Stimulated activated naive CD4-positive, alpha-beta T cell (primary cell): ENCODE results near the gene MYH15.

Experiments used
- DNase-seq, 6 experiments: peaks; one replicate each; lab custom pipeline; 2025; lab: John Stamatoyannopoulos, UW

The MYH15 gene

DNA sequence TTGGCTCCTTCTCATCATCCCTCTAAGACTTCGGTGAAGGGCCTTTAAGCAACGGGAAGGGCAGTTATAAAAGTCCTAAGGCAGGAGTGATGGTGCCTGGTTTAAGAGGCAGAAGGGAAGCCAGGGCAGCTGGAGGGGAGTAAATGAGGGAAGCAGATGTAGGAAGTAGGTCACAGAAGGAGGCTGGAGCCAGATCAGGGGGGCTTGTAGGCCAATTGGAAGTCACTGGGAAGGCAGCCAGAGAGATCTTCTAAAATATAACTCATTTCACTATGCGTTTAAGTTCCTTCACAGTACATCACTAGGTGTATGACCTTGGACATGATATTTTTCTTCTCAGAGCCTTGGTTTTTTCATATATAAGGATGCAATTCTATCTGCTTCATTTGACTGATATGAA is 94.7 kb downstream of the MYH15 start:
- DNase-seq = no peak

DNA sequence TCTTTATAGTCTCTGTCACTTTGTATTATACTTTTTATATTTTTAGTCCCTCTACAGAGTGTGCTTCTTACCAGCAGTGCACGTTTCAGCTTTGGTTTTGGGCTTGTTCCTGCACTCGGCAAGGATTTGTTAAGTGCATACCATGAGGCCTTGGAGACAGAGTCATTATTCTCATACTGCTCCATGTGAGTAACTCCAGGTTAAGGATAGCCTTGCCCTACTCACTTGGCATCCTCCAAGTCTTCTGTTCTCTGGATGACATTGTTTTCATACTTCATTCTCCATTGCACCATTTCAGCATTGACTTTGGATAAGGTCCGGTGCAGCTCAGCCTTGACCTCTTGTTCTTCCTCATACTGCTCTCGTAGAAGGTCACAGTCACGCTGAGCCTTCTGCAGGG is 96.4 kb downstream of the MYH15 start:
- DNase-seq = no peak

DNA sequence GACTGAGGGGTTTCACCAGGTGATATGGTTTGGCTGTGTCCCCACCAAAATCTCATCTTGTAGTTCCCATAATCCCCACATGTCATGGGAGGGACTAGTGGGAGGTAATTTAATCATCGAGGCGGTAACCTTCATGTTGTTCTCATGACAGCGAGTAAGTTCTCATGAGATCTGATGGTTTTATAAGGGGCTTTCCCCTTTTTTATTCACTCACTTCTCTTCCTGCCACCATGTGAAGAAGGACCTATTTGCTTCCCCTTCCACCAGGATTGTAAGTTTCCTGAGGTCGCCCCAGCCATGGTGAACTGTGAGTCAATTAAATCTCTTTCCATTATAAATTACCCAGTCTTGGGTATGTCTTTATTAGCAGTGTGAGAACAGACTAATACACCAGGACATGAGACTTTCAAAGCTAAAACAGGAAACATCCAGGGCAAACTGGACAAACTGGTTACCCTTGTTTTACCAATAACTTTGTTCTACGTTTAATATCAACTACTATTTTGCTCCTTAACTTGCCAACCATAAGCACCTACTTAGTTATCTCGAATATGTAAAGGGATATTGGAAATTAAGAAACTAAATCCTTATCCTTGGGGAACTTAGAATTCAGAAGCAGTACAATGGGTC is 98.2 kb downstream of the MYH15 start:
- DNase-seq = no peak

DNA sequence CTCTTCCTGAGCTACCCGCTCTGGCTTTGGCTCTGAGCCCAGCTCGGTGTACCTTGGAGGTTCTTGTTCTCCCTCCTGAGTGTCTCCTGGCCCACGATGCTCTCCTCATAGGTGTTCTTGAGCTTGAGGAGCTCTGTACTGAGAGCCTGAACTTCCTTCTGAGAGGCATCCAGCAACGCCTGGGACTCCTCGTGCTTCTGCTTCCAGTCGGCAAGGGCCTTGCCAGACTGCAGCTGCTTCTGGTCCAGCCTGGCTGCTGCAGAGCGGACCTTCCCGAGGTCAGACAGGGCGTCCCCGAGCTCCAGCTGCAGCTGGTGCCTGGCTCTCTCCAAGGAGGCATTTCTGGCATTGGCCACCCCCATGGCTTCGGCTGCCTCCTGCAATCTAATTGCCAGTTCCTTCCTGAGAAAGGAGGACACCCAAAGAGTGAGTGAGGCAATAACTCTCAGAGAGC is 99.8 kb downstream of the MYH15 start:
- DNase-seq = no peak

DNA sequence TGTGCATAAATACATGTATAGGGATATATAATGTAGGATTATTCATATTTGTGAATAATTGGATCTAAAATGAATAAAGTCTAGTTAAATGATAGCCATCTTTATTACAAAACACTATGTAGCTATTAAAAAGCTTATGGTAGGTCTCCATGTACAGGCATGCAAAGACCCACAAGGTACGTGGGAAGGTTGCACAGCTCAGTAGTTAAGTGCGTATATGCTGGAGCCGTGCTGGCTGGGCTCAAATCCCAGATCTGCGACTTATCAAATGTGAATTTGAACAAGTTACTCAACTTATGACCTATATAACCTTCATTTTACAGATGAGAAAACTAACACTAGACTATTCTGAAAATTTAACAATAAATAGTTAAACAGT is 100.6 kb downstream of the MYH15 start:
- no peak for DNase-seq

DNA sequence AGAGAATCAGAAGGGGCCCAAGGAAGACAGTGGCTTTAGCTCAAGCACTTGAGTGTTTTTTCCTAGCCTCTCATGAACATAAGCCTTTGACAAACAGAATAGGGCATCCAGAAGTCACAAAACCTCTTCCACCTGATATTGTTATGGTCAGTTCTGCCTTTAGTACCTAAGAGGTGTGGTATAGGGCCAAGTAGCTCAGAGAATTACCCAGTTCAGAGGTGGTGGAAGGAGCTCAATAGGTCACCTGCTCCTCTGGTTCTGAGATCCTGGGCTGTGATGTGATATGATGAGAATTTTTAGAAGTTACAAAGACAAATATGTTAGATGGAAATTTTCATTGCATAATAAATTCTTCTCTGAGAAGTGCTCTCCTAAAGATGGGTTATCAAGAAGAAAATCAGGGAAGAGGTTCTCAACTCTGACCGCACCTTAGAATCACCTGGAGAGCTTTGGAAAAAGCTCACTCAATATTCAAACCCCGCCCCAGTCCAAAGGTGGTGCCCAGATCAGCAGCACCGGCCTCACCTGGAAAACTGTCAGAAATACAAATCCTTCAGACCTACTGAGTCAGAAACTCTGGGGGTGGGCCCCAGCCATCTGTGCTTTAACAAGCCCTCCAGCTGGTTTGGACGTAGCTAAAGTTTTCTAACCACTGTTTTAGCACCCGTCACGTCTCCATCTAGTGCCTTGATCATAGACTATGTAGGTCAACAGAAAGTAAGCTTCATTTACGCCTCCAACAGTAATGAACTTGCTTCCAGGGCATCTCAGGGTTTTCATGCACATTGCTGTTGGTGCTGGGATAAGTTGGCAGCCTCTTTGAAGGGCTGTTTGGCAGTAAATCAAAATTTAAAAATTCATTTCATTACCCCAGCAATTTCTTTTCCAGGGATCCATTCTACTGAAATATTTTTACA is 101.3 kb downstream of the MYH15 start:
- DNase-seq = no peak

DNA sequence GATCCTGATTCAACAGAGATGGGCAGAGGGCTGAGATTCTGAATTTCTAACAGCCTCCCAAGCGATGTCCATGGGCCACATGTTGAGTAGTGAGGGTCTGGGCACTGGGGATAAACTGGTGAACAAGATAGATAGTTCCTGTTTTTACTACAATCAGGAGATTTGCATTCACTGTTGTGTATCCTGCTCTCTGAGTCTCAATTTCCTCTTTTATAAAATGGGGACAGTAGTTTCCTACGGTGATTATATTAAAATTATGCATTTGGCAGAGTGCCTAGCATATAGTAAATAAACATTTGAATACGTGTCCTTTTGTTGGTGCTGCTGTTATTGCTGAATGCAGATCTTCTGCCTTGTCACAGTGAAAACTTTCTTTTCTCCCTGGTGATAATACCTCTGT is 102.5 kb downstream of the MYH15 start:
- DNase-seq = no peak

DNA sequence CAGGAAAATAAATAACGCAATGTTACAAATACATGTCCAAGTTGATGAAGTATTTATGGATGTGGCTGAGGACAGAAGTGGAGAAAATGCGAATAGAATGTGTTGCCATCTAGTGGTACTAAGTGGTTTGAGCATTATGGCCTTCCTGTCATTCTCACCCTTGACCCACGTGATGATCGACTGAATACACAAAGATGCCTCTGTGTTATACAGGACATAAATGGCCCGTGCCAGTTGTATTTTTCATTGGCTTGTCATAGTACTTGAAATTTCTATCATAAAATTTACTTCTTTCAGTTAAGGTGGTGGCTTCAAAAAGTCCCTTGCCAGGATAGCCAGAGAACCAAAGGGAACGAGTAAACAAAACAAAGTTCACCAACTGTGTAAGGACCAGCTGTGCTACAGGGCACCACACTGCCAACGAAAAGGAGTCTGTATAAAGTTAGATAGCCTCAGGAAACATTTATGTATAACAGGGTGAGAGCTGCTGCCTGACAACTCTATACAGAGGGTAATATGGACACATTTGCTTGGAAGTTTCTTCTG is 103.7 kb downstream of the MYH15 start:
- DNase-seq = peak in 2 of 6 experiments; percentile 19 to 56

DNA sequence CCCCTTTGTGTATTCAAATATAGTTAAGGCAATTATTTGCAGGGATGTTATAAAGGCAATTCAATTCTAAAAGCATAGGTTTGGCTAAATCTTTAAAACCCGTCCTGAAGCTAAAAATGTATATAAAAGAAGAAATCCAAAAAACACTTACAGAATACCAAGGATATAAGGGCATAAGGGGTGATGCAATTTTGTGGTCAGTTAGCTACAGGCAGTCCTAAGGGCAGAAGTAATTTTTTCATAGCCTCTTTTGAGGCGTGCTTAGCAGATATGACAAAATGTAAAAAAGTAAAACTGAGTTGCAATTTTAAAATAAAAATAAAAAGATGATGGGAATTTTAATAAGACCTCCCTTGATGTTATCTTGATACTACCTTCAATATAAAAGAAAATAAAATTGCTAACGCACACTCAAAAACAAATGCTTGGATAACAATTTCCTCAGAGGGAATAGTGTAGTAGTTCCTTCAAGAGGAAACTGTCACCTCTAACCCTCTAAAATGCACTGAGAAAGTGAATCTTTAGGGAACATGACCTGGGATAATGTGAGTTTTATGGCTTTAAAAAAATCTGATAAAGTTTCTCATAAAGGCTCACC is 104.2 kb downstream of the MYH15 start:
- no peak for DNase-seq

DNA sequence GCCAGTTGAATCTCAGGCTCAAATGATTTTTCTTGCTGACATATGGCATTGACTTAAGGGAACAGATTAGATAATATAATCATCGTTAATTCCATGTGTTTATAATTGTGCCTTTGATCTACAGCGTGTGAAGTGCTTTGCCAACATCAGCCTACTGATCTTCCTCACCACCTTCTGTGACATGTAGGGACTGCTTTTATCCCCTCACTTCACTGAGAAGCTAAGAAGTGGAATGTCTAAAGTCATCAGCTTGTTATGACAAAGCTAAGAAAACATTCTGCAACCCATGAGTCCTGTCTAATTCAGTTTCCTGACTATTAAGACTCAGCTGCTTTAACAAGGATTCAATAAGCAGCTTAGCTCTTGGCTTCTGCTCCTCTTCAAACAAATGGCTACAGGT is 106.0 kb downstream of the MYH15 start:
- DNase-seq = no peak

DNA sequence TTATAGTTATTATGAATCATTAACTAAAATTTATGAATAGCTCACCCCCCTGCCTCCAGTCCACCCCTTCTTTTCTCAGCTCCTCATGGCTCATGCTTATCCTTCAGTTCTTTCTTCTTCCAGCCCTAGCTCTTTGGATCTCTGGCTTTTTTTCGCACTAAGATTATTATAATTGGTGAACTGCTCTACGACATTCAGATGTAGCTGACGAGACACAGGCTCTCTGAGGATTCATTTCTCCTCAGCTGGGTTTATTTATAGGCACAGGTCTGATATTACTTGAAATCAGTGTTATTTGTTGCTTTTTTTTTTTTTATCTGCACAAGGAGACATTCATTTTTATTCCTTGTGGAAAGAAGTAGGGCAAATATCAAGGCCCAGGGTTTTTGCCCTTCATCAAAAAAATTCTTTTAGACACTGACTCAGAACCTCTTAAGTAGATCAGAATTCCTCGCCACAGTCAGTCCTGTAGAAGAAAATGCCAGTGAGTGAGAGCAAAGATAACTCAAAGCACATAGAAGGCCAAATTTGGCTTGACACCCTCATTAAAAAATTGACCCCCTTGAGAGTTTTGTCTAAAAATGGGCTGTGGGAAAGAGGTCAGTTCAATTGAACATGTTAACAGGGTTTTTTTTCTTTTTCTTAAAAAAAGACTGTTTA is 106.6 kb downstream of the MYH15 start:
- no peak for DNase-seq

DNA sequence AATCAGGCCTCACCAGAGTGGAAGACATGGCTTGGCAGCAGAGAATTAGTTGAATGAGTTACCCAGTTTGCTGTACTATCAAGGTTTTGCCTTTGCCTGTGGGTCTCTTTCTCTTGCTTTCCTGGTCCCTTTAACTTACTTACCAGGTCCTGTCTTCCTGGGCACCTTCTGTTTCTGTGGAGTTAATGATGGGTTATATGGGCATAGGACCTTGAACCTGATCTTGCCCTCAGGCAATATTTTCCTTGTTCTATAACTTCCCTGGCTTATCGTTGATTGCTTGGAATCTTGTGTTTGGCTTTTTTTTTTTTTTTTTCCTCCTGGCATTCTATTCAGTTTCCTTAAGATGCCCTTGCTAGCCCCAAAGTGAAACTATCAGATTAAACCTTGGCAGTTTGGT is 107.2 kb downstream of the MYH15 start:
- no peak for DNase-seq

DNA sequence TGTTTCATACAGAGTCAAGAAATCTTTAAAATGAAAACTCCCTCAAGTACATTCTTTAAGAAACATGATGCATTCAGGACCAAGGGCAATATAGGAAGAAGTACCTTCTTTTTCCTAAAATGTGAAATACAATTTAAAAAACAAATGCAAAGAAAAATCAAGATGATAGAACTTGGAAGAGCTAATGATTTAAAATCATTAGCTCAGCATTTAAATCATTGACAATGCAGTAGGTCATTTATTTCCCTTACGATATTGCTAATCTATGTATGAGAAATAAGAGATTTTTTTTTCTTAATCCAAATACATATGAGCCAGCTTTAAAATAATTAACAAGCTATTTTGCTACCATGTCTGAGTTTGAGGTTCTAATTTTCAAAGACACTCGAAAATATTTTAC is 108.6 kb downstream of the MYH15 start:
- DNase-seq = no peak

DNA sequence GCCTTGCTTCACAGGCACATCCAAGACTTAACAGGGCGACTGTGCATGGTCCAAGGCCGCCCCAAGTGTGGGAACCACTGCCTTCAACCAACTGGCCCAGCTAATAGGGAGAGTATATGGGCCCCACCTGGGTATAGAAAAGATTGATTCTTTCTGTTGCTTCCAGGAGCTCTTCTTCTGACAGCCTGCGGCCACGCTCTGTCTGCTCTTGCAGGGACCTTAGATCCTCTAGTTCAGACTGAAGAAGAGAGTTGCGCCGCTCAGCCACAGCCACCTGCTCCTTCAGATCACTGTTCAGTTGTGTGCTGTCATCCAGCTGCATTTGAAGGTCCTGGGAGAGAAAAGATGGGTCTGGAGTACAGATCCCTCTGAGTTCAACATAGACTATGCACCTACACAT is 111.9 kb downstream of the MYH15 start:
- no peak for DNase-seq

DNA sequence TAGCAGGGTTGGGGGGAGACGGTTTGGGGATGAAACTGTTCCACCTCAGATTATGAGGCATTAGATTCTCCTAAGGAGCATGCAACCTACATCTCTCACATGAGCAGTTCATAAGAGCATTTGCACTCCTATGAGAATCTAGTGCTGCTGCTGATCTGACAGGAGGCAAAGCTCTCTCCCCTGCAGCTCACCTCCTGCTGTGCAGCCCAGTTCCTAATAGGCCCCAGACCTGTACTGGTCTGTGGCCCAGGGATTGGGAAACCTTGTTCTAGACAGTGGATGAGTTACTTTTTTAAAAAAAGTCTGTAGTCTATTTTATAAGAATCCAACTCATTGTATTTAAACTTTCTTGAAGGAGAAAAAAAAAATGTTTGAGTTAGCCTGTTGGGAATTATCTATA is 114.1 kb downstream of the MYH15 start:
- DNase-seq = no peak

DNA sequence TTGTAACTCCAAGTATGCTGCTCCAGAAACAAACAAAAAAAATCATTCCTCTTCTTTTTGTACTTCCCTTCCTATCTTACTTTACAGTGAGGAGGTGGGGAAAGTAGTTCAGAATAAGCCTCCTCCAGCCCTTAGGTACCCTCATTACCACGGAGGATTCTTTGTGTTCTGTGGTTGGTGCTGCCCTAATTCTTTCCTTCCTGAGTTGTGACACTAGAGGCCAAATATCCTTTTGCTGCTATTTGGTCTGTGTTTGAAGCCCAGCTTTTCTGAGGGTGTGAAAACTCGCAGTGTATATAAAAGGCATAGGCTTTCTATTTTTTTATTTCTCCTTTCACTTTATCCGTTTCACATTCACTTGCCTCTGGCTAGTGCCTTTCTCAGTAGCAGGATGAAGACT is 115.8 kb downstream of the MYH15 start:
- DNase-seq = no peak

DNA sequence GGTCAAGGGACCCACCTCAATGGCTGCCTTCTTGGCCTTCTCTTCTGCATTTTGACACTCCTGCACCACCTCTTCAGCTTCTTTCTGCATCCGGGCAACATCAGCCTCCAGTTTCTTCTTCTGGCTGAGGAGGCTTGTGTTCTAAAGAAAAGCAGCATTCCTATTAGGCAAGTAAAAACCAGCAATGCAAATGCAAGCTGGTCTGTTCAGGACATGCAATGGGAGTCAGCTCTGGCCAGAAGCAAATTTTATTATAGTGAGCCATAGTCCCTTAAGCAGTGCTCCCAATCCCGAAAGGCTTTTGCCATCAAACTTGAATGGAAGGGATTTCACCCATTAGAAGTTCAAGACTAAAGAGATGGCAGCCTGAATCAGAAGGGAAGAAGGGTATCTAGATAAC is 116.4 kb downstream of the MYH15 start:
- no peak for DNase-seq

DNA sequence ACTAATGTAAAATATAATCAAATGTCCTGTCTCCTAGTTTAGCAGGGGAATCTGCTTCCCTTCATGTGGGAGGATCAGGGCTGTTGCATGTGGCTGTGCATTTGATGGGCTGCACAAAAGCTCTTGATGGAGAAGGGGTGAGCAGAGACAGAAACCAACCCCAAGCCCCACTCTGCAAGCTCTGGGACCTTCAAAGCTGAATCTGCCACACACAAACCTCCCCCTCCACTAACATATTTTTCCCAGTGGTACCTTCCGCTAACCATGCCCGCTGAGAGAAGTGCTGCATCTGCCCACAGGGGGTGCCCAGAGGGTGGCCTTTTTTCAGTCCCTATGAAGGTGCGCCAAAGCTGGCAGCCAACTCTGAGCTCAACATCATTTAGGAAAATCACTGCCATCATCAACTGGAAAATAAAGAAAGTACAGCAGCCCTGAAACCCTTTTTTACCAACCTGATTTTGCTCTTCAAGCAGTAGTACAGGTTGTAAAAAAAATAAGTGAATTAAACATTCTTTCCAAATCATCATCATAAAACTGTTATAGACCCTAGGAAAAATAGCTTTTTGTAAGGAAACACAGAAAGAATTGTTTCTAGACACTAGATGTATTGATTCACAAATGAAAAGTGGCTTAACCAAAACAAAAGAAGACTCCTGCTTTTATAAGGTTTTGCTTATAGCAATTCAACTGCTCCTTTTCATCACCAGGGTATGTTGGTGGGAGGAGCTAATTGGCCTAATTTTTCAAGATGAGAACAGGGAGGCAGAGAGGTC is 117.1 kb downstream of the MYH15 start:
- DNase-seq = no peak

DNA sequence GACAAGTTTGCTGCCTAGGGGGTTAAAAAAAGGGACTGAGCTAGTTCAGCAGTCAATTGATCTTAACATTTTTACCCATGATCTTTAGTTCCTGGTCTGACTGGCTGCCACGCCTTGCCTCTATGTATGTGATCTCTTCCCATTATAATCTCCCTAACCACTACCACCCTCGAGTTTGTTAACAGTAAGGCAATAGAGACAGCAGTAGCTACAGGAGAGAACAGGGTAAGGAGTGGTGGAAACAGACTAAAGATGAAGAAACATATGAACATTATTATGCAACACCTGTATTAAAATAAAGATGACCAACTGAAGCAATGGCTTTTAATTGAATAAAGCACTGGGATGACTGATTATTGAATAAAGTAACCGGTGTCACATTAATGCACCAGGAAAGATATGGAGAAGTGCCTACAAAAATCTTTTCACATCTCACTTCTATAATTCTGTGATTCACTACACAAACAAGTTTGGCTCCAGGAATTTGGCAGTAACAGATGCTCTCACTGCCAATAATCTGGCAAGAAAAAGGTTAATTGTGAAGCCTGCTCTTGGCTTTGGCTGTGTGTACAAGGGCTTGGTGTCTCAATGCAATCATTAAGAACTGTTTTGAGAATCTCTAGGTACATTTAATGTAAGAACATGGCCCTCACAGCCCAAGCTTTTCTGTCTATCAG is 118.3 kb downstream of the MYH15 start:
- DNase-seq = no peak

DNA sequence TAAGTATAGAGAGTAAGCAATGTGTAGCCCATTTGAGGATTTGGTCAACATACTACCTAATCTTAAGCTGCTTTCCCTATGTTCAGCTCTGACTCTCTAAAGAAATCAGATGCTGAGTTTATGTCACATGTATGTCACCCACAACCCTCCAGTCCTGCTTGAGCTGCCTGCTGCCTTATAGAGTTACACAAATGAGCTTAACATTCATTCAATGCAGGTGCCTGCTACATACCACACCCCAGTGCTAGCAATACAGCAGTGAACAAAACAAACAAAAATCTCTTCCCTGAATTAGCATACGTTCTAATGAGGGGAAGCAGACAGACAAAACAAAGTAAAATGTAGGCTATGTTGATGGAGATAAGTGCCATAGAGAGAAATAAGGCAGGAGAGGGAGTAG is 121.0 kb downstream of the MYH15 start:
- DNase-seq = no peak
